Activated T-cell treated with anti-CD3 and anti-CD28 coated beads, Interleukin-2, amount 50 U/mL, for 72 hours (primary cell): ENCODE measurements around the gene CD200. TPM values are rescaled to one million over a fixed set of nuclear protein-coding genes. Genes with fewer than 3 reads are reported as not detected.
"Not testable (repeated sequence)": the region's sequence is repeated elsewhere in the genome, so short reads cannot be mapped to it uniquely, and the experiment has no call there.

Experiments
- ATAC-seq, 2 donors: fragments of 150-1000 bp; cut with Tn5 transposase; replicated peaks in 1 of 2; 2 replicates each; pipeline ENCODE4 v1.10.0; 2021; ENCODE audit warnings: moderate library complexity in 2 of 2, mild to moderate bottlenecking in 1 of 2
- DNase-seq, 2 donors: peaks; one replicate each; pipeline ENCODE4 v3.0.0; 2021 to 2022; ENCODE audit warnings: mixed read lengths in 1 of 2
- H3K27ac Mint-ChIP-seq: one replicate; pipeline ENCODE4 v1.8.0; 2022; ENCODE audit warnings: mild to moderate bottlenecking, moderate library complexity, mixed read lengths
- H3K27me3 Mint-ChIP-seq: one replicate; pipeline ENCODE4 v1.8.0; 2022; ENCODE audit warnings: low read depth, mixed read lengths
- H3K36me3 Mint-ChIP-seq, 2 donors: one replicate each; pipeline ENCODE4 v1.8.0; 2022; ENCODE audit warnings: mixed read lengths in 2 of 2, mild to moderate bottlenecking in 1 of 2; ENCODE audit not compliant: insufficient read depth in 2 of 2
- H3K4me1 Mint-ChIP-seq: one replicate; pipeline ENCODE4 v1.8.0; 2022; ENCODE audit warnings: low read depth, mixed read lengths
- H3K4me3 Mint-ChIP-seq, 2 donors: one replicate each; pipeline ENCODE4 v1.8.0; 2022; ENCODE audit warnings: mild to moderate bottlenecking in 2 of 2, mixed read lengths in 2 of 2, moderate library complexity in 2 of 2
- H3K9me3 Mint-ChIP-seq, 2 donors: one replicate each; pipeline ENCODE4 v1.8.0; 2022; ENCODE audit warnings: mixed read lengths in 2 of 2
- total RNA-seq, 2 donors: library from RNA; stranded (reverse); gene quantifications; one replicate each; pipeline ENCODE4 v1.2.3, GENCODE V29; 2022

CD200 gene
- total RNA-seq, 2 donors from 2014 or later: 23.5 to 27.4 TPM

DNA sequence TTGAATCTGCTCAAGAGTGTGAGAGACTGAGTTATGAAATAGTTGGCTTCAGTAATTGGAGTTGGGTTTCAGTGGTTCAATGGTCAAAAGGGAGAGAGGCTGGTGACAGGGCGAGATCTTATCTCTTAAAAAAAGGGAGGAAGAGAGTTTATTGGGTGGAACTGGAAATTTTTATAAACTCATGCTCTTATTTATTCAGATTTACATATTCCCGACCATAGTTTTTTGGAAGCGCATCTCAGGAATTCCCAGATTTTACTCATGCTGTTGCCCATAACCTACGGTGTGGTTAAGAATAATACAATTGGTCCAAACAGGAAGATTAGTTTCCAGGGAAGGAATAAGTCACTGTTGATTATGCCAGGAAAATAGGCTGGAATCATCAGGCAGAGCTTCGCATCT is 41.4 kb downstream of the CD200 start:
- DNase-seq (no peak), ATAC-seq (no peak)
- H3K36me3 Mint-ChIP-seq: no peaks in the 10 kb centered on the region
- no peaks in the 10 kb centered on the region for H3K27me3 Mint-ChIP-seq
- peaks cover 0 to 3% of the 10 kb centered on the region in 2 donors for H3K9me3 Mint-ChIP-seq
- peaks cover 57% of the 10 kb centered on the region for H3K4me1 Mint-ChIP-seq
- H3K4me3 Mint-ChIP-seq: no peak overlapping the region
- no peak overlapping the region for H3K27ac Mint-ChIP-seq

DNA sequence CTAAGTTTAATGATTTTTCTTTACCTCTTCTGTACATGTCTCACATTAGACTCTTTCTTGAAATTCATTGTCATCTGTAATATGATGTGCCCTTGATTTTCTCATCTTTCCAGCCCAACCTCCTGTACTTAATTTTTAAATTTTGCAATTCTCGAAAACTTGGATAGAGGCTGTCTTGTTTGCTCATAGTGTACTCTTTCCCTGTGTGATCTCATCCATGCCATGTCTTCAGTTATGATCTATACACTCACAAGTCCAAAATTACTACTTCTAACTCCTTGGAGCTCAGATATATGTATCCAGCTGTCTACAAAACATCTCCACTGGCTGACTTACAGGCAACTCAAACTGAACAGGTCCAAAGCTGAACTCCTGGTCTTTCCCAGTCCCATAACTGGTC is 42.2 kb downstream of the CD200 start:
- no peaks in the 10 kb centered on the region for H3K36me3 Mint-ChIP-seq
- DNase-seq (no peak), ATAC-seq (no peak)
- no peak overlapping the region for H3K4me3 Mint-ChIP-seq
- no peak overlapping the region for H3K27ac Mint-ChIP-seq
- peaks cover 0 to 3% of the 10 kb centered on the region in 2 donors for H3K9me3 Mint-ChIP-seq
- H3K27me3 Mint-ChIP-seq: no peaks in the 10 kb centered on the region
- H3K4me1 Mint-ChIP-seq: peaks cover 60% of the 10 kb centered on the region

DNA sequence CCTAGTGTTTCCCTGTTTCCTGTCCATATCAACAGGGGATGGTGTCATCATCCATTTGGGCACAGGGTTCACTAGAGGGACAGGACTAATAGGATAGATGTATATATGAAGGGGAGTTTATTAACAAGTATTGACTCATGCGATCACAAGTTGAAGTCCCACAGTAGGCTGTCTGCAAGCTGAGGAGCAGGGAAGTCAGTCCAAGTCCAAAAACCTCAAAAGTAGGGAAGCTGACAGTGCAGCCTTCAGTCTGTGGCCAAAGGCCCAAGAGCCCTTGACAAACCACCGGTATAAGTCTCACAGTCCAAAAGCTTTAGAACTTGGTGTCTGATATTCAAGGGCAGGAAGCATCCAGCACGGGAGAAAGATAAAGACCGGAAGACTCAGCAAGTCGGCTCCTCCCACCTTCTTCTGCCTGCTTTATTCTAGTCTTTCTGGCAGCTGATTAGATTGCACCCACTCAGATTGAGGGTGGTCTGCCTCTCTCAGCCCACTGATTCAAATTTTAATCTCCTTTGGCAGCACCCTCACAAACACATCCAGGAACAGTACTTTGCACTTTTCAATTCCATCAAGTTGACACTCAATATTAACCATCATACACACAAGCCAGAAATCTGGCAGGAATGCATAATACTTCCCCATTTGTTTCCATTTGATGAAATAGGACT is 43.4 kb downstream of the CD200 start:
- DNase-seq (no peak), ATAC-seq (no peak)
- Mint-ChIP-seq H3K4me3 (no peak overlapping the region), H3K9me3 (peaks cover 0 to 3% of the 10 kb centered on the region in 2 donors), H3K36me3 (no peaks in the 10 kb centered on the region), H3K27me3 (no peaks in the 10 kb centered on the region), H3K27ac (no peak overlapping the region), H3K4me1 (peaks cover 61% of the 10 kb centered on the region)

DNA sequence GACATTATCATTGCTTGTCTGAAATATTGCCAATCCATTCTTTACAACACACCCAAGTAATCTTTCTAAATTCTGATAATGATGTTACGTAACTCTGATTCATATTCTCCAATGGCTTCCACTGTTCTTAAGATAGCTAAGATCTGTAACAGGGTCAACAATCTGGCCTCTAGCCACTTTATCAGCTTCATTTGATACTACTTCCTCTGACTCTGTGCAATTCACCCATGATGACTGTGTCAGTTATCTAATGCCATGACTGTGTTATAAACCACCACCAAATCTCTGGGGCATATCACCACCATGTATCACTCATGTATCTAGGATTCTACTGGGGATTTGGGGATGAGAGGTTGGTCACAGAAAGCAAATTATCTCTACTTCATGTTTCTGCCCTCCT is 44.0 kb downstream of the CD200 start:
- Mint-ChIP-seq H3K4me3 (no peak overlapping the region), H3K9me3 (peaks cover under 1 to 3% of the 10 kb centered on the region in 2 donors), H3K27me3 (no peaks in the 10 kb centered on the region), H3K27ac (no peak overlapping the region), H3K36me3 (no peaks in the 10 kb centered on the region), H3K4me1 (peaks cover 64% of the 10 kb centered on the region)
- ATAC-seq (peak in 1 of 2 donors; percentile 56), DNase-seq (no peak)

DNA sequence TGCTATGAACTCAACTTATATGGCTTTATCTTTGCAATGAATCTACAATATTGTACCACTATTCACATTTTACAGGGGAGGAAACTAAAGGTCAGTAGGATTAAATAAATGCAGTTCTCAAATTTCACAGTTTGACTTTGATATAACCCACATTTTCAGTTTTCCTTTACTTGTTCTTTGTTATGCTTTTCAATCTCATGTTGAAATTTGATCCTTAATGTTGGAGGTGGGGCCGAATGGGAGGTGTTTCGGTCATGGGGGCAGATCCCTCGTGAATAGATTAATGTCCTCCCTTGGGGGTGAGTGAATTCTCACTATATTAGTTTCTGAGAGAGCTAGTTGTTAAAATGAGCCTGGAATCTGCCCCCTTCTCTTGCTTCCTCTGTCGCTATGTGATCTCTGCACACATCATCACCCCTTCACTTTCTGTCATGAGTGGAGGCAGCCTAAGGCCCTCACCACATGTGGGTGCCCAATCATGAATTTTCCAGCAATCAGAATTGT is 44.7 kb downstream of the CD200 start:
- peaks cover 64% of the 10 kb centered on the region for H3K4me1 Mint-ChIP-seq
- H3K27me3 Mint-ChIP-seq: no peaks in the 10 kb centered on the region
- no peak overlapping the region for H3K27ac Mint-ChIP-seq
- H3K4me3 Mint-ChIP-seq: no peak overlapping the region
- DNase-seq: no peak
- H3K9me3 Mint-ChIP-seq: peaks cover 1 to 3% of the 10 kb centered on the region in 2 donors
- no peak for ATAC-seq
- no peaks in the 10 kb centered on the region for H3K36me3 Mint-ChIP-seq

DNA sequence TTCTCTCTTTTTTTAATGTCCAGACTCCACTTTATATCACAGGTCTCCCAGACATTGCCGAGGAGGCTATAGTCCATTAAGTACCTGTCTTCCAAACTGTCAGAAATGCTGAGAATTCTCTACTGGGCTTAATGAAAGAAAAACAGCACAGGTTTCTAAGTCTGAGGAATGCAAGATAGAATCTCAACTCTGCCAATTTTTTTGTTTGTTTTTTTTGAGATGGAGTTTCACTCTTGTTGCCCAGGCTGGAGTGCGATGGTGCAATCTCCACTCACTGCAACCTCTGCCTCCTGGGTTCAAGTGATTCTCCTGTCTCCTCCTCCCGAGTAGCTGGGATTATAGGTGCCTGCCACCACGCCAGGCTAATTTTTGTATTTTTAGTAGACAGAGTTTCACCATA is 45.4 kb downstream of the CD200 start:
- not testable (repeated sequence) for H3K36me3 Mint-ChIP-seq, H3K27ac Mint-ChIP-seq, H3K9me3 Mint-ChIP-seq, H3K27me3 Mint-ChIP-seq, ATAC-seq, H3K4me3 Mint-ChIP-seq, DNase-seq
- H3K4me1 Mint-ChIP-seq: peaks cover 68% of the 10 kb centered on the region

DNA sequence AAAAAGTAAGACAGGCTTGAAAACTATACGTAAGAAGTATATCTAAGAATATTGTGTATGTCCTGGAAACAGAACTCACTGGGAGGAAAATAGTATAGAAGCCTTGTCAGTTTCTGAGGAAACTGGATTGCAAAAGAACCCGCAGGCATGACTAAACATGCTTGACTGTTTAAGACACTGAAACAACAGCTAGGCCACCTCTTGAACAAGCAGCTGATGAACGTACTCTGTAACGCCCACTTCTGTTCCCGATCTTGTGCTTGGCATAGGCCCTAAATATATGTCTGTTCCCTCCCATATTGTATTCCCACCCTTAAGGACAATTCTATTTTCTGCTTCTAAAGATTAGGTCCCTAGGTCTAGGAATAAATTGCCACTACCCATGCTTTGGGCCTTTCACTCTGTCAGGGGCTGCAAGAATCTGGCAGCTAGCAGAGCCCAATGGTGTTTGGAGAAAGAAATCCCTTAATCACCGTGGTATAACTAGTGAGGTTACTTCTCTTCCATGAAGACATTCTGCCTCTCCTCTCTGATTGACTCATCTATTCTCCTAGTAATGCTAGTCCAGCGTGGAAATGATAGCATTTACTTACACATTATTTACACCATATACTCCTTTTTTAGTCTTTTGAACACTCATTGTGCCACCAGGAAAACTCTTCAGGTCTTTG is 46.2 kb downstream of the CD200 start:
- ATAC-seq (peak; percentile 36 to 43), DNase-seq (peak in 1 of 2 donors; percentile 21)
- Mint-ChIP-seq H3K27ac (peak overlapping the region; percentile 62), H3K4me1 (peaks cover 68% of the 10 kb centered on the region), H3K27me3 (no peaks in the 10 kb centered on the region), H3K9me3 (peaks cover 1 to 3% of the 10 kb centered on the region in 2 donors), H3K4me3 (peak overlapping the region in 1 of 2 donors; percentile 13), H3K36me3 (no peaks in the 10 kb centered on the region)

DNA sequence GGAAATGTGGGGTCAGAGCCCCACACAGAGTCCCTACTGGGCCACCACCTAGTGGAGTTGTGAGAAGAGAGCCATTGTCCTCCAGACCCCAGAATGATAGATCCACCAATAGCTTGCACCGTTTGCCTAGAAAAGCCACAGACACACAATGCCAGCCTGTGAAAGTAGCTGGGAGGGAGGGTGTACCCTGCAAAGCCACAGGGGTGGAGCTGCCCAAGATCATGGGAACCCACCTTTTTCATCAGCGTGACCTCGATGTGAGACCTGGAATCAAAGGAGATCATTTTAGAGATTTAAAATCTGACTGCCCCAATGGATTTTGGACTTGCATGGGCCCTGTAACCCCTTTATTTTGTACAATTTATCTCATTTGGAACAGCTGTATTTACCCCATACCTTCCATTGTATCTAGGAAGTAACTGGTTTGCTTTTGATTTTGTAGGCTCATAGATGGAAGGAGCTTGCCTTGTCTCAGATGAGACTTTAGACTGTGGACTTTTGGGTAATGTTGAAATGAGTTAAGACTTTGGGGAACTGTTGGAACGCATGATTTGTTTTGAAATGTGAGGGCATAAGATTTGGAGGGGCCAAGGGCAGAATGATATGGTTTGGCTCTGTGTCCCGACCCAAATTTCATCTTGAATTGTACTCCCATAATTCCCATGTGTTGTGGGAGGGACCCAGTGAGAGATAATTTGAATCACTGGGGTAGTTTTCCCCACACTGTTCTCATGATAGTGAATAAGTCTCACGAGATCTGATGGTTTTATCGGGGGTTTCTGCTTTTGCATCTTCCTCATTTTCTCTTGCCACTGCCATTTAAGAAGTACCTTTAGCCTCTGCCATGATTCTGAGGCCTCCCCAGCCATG is 49.0 kb downstream of the CD200 start:
- DNase-seq (no peak), ATAC-seq (no peak)
- Mint-ChIP-seq H3K4me3 (peak overlapping the region; percentile 1 to 8), H3K36me3 (no peaks in the 10 kb centered on the region), H3K9me3 (peaks cover 1 to 3% of the 10 kb centered on the region in 2 donors), H3K27me3 (no peaks in the 10 kb centered on the region), H3K4me1 (peaks cover 76% of the 10 kb centered on the region), H3K27ac (no peak overlapping the region)

DNA sequence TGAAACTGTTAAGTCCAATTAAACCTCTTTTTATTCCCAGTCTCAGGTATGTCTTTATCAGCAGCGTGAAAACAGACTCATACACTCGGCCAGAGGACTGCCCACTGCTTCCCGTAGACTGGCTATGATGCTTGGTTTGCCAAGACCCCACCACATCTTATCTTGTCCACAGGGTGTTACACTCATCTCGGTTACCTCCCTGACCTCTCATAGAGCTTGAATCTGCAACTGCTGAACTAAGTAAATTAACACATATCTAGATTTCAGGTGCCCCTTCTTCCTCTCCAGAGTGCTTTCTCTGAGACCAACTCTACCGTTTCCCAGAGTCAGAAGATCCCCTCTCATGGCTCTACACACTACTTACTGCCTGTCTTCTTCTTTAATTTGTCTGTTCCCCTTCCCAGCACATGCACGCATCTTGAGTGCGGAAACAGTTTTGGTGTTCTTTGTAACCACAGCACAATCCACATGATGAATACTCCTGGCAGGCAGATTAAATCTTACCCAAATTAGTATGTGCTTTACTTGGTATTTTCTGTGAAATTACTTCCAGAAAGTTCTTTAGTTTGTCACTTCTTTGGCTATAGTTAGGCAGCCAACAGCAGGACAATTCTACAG is 49.7 kb downstream of the CD200 start:
- peak overlapping the region; percentile 1 to 8 for H3K4me3 Mint-ChIP-seq
- peak; percentile 61 to 73 for ATAC-seq
- peak in 1 of 2 donors; percentile 29 for DNase-seq
- no peaks in the 10 kb centered on the region for H3K27me3 Mint-ChIP-seq
- H3K36me3 Mint-ChIP-seq: no peaks in the 10 kb centered on the region
- H3K27ac Mint-ChIP-seq: peak overlapping the region; percentile 5
- H3K4me1 Mint-ChIP-seq: peaks cover 69% of the 10 kb centered on the region
- H3K9me3 Mint-ChIP-seq: peaks cover 0 to 3% of the 10 kb centered on the region in 2 donors

DNA sequence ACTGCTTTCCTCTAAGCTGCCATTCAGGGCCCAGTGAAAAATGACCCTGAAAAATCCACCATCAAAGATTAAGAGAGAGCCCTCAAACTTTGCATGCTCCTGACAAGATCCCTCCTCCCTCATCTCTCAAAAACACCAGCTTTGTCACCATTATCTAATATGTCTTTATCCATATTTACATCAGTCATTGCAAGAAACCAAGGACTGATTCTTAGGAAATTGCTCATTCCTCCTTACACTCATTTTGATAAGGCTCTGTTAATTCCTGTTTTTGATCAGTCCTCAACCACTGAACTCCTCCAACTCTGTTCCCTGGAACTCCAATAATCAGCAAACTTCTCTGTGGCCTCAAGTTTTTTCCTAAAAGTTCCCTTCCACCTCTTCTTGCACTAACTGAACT is 51.8 kb downstream of the CD200 start:
- Mint-ChIP-seq H3K4me1 (peaks cover 66% of the 10 kb centered on the region), H3K4me3 (peak overlapping the region; percentile 21 to 68), H3K27ac (peak overlapping the region; percentile 43), H3K27me3 (no peaks in the 10 kb centered on the region), H3K9me3 (peaks cover 0 to 3% of the 10 kb centered on the region in 2 donors), H3K36me3 (no peaks in the 10 kb centered on the region)
- ATAC-seq (peak; percentile 50 to 61), DNase-seq (no peak)

DNA sequence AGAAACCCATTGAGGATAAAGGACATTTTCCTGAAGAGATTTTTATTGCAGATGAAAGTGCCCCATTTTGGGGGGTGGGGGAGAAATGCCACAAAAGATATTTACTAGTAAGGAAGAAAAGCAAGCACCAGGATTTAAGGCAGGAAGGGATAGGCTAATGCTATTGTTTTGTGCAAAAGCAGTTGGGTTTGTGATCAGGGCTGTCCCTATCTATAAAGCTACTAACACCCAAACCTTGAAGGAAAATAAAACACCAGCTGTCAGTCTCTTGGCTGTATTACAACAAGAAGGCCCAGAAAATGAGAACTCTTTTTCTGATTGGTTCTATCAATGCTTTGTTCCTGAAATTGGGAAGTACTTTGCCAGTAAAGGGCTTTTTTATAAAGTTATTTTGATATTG is 56.0 kb downstream of the CD200 start:
- H3K4me1 Mint-ChIP-seq: peaks cover 79% of the 10 kb centered on the region

DNA sequence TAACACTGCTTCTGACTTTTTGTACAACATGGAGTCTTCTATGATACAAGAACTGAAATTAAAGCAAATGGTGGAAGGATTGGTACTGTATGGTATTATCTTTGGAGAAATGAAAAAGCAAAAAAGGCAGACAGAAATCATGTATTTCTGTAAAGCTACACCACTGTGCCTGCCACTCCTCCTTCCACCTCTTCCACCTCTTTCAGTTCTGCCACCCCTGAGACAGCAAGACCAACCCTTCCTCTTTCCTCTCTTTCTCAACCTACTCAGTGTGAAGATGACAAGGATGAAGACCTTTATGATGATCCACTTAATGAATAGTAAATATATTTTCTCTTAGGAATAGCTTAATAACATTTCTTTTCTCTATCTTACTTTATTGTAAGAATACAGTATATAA is 57.0 kb downstream of the CD200 start:
- Mint-ChIP-seq H3K9me3 (peaks cover 3 to 8% of the 10 kb centered on the region in 2 donors), H3K27ac (no peak overlapping the region), H3K36me3 (peaks cover 5 to 11% of the 10 kb centered on the region in 2 donors), H3K4me3 (peak overlapping the region in 1 of 2 donors; percentile 0), H3K4me1 (peaks cover 74% of the 10 kb centered on the region), H3K27me3 (no peaks in the 10 kb centered on the region)
- DNase-seq: no peak
- no peak for ATAC-seq

More for the DNA sequence above, 56.0 kb downstream of the CD200 start:
- peak overlapping the region; percentile 7 for H3K27ac Mint-ChIP-seq
- peaks cover 3 to 8% of the 10 kb centered on the region in 2 donors for H3K9me3 Mint-ChIP-seq
- H3K4me3 Mint-ChIP-seq: peak overlapping the region in 1 of 2 donors; percentile 46
- ATAC-seq: no peak
- DNase-seq: no peak
- peaks cover 5 to 11% of the 10 kb centered on the region in 2 donors for H3K36me3 Mint-ChIP-seq
- no peaks in the 10 kb centered on the region for H3K27me3 Mint-ChIP-seq
